Tibial nerve (tissue), 4 donors: Measurements from ENCODE around the gene ANKRA2.
"Not testable (repeated sequence)": the region's sequence is repeated elsewhere in the genome, so short reads cannot be mapped to it uniquely, and the experiment has no call there.

Source experiments
- CTCF ChIP-seq, 5 experiments: fragments of 200-600 bp in 3 of 5; fragments of 450-650 bp in 2 of 5; sonication (generic) in 3 of 5; IDR thresholded peaks; one replicate each; pipeline ENCODE4 v1.5.1; 2016 to 2019; ENCODE audit warnings: antibody characterized with exemption in 5 of 5, mild to moderate bottlenecking in 3 of 5, moderate library complexity in 2 of 5
- EP300 ChIP-seq, 2 donors: sonication (generic); formaldehyde crosslinking; IDR thresholded peaks; one replicate each; pipeline ENCODE4 v1.6.1; 2017; ENCODE audit warnings: antibody characterized with exemption in 2 of 2, mild to moderate bottlenecking in 1 of 2
- POLR2A ChIP-seq, 2 donors: fragments of 450-650 bp; IDR thresholded peaks; one replicate each; pipeline ENCODE4 v1.6.1; 2017; ENCODE audit warnings: antibody characterized with exemption in 2 of 2, mild to moderate bottlenecking in 2 of 2, moderate library complexity in 2 of 2

GRCh38 chr5:73508521-73508920 lies 56.9 kb downstream of the ANKRA2 start:
- TF ChIP-seq CTCF, POLR2A, EP300 (IDR thresholded peaks at IDR 0.05): not testable (repeated sequence)
